HuH-7.5 (cell line): ENCODE results near the gene RCE1.

Experiments
- DNase-seq: peaks from one replicate; pipeline ENCODE4 v3.0.0; 2011; ENCODE audit warnings: low spot score

Gene RCE1

DNA sequence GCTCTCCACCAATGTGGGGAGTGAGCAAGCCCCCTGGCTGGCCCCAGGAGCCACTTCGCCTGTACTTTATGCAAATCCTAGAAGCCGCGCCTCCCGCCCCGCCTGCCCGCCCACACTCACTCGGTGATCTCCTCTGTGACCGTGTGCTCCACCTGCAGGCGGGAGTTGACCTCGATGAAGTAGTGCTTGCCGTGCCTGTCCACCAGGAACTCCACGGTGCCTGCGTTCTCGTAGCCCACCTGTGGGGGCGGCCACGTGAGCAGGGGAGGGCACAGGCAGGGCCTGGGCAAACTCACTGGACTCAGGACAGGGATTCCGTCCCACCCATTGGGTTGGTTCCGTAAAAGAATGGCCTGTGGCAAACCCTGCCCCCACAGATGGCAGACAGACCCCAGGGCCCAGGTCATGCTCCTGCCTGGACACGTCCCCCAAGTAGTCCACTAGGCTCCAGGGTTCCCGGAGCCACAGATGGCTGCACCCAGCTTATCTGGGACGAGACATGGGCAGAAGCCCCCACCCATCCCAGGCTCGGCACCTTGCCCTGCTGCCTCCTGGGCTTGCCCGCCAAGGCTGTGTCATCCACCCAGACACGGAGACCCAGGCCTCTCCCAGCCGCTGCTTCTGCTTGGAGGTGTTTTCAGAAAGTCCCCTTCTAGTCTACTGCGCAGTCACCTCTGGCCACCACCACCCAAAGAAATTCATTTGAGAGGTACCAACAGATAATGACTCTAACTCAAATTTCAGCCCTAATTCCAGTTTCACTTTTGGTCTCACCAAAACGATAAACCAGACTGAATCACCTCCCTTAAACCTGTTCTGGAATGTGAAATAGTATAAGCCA is 25.7 kb downstream of the RCE1 start:
- peak; percentile 100 for DNase-seq

DNA sequence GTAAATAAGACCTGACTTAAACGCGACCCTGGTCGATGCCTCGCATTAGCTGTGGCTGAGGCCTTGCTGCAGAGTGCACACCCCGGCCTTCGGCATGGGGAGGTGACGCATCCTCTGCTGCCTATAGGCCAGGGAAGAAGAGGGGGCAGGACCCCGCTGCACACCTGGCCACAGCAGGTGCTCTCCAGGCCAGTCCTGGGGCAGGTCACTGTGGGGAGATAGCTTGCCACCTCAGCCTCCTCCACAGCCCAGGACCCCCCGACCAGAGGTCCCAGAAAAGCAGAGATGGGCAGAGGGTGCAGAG is 26.3 kb downstream of the RCE1 start:
- no peak for DNase-seq

DNA sequence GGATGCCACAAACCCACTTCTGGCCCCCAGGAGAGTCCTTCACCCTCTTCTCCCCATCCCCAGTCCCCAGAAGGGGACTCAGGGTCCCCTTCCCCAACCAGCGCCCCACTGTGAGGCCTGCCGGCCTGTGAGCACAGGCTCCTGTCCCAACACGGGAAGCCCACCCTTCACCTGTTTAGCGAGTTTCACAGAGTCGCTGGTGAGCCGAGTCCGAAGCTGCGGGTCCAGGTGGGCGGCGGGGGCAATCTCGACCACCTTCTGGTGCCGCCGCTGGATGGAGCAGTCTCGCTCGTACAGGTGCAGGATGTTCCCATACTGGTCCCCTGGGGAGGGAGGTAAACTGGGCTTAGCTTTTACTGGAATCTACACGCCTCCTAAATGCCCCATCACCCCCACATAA is 26.9 kb downstream of the RCE1 start:
- DNase-seq, result no peak

DNA sequence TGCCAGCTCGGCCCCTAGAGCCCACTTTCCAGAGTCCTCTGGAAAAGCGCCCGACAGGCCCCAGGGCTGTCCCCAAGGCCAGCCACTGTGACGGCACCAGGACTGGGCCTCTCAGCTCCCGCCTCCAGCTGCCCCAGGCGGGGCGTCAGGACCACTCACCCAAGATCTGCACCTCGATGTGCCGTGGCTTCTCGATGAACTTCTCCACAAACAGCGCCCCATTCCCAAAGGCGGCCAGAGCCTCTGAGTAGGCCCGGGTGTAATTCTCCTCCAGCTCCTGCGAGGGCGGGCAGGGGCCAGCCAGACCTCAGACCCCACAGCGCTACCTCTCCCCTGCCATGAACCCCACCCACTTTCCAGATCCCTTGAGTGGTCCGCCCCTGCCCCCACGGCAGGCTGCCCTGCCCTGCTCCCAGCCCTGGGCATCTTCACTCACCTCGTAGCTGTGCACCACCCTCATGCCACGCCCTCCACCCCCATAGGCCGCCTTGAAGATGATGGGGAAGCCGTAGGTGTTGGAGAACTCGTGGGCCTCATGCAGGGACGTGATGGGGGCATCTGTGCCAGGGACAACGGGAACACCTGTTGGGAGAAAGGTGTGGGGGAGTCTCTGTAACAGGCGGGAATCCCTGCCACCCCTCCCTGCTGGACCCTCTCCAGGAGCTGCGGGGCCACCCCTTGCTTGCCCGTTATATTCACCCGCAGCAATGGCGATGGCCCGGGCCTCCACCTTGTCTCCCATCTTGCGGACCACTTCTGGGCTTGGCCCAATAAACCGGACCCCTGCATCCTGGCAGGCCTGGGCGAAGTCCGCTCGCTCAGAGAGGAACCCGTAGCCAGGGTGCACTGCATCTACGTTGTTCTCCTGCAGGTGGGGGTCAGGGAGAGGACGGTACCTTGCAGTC is 27.6 kb downstream of the RCE1 start:
- DNase-seq, result no peak

DNA sequence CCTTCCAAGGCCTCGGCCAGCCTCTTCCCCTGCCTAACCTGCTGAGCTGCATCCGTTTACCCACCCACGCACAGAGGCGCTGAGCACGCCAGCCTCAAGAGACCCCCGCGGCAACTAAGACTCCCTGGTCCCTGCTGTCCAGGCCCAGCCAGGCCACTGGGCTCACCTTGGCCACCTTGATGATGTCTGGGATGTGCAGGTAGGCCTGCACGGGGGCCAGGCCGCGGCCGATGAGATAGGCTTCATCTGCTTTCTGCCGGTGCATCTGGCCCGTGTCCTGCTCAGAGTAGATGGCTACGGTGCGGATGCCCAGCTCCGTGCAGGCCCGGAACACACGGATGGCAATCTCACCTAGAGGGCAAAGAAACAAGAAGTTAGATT is 28.3 kb downstream of the RCE1 start:
- DNase-seq, result no peak

DNA sequence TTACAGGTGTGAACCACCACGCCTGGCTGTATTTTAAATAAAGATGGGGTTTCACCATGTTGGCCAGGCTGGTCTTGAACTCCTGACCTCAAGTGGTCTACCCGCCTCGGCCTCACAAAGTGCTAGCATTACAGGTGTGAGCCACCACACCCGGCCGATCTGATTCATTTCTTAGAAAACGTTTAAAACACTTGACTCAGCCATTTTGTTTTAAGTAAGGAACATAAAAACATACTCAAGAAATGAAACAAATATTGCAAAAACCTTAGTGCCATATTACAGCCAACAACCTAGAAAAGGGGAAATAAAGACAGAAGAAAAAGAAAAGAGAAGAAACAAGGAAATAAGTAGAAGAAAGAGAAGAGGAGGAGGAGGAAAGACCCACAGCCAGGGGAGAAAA is 31.0 kb downstream of the RCE1 start:
- no peak for DNase-seq

DNA sequence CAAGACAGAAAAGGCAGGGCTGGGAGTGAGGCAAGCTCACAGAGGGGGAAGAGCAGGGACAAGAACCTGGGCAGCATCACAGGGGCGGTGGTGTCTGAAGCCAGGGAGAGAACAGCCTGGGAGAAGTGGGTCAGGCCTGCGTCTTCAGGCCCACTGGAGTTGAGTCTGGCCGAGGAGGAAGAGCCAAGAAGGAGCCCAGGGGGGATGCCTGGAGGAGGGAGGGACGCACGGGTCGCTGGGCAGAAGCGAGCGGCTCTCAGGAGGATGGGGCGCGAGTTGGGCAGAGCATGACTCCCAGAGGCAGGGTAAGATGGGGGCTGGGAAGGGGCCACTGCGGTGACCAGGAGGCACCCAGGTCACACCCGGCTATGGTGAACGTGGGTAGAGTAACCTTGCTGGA is 32.1 kb downstream of the RCE1 start:
- DNase-seq, result no peak

DNA sequence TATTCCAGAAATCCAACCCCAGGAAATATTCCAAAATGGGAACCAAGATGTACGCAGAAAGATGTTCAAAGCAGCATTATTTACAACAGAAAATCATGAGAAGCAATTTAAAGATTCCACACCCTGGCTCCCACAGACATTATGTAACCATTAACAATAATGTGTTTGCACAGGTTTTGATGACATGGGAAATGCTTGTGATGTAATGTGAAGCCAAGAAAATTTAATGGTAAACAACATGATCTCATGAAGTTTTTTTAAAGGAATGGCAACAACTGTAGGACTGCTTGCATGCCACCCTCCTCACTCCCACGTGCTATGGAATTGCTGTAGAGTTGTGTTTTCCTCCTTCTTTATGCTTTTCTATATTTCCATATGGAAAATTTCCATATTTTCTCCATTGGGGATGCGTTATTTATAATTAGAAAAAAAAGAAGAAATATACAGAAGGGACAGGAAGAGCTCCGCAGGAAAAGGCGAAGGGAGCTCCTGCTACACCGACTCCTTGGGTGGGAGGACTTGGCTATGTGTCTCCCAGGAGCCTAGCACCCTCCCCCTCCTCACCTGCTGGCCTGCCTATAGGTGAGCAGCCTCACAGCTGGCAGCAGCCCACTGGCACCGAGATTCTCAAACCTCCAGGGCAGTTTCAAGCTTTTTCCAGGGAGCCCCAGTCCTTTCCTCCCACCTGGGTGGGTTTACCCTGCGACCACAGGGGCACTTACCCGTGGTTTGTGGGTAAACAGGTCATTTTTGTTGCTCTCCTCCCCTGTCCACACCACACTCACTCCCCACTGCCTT is 34.5 kb downstream of the RCE1 start:
- no peak for DNase-seq

DNA sequence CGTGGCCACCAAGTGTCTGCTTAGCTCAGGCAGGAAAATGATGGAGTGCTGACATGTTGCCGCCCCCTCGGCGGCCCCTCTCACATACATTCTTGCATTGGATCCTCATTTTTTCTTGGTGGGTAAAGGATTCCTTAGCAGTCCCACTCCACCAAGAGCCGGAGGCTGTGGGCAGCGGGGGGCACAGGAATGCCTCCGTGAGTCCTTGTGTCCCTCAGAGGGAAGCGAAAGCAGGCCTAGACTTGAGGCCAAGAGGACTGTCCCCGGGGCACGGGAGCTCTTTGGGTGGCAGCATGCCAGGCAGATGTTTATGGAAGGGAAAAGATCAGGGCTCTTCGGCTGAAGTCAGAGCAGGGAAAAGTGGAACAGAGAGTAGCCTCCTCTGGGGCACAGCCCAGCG is 35.2 kb downstream of the RCE1 start:
- no peak for DNase-seq

DNA sequence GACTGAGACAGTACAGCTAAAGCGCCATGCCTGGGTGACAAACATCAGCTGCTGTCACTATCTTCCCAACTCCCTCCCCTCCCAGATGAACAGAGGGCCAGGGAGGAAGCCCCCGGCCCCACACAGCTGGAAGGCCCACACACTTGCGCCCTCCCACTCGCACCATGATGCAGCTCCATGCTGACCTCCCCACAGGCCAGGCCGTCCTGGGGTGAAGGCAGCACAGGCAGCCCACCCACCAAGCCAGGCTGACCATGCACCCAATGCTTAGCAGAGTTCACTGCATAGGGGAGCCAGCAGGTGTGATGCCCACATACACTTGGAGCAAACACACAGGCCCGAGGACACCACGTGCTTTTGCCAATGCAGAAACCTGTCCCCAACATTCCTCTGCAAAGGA is 35.8 kb downstream of the RCE1 start:
- DNase-seq, result no peak

DNA sequence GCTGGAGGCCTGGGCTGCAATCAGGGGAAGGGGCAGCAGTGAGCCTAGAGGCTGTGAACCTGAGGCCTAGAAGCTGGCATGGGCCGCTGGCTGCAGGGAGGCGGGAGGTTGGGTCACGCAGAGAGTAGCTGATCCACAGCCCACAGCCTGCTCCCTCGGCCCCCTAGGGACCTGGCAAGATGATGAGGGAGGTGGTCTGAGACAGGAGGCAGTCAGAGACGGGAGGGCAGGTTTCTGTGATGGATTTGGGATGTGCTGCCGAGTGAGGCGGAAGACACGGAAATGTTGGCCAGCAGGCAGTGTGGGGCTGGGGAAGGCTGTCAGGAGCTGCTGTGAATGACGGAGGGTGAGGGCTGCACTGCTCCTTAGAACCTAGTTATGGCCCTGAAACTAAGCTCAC is 36.3 kb downstream of the RCE1 start:
- DNase-seq, result no peak

DNA sequence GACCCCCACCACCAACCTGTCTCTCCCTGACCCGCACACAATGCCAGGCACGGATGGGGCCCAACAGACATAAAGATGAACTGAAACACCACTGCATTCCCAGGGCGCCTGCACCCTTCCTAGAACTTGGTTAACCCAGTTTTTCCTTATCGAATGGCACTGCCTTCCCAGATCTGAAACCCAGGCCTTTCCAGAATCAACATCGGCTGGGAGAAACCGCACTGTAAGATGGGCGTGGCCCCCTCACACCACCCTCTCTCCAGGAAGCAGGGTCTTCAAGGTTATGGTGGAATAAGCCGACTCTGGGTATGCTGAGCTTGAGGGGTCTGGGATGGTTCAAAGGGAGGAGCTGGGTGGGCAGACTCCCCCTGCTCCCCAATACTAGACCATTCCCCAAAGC is 36.8 kb downstream of the RCE1 start:
- DNase-seq, result no peak

DNA sequence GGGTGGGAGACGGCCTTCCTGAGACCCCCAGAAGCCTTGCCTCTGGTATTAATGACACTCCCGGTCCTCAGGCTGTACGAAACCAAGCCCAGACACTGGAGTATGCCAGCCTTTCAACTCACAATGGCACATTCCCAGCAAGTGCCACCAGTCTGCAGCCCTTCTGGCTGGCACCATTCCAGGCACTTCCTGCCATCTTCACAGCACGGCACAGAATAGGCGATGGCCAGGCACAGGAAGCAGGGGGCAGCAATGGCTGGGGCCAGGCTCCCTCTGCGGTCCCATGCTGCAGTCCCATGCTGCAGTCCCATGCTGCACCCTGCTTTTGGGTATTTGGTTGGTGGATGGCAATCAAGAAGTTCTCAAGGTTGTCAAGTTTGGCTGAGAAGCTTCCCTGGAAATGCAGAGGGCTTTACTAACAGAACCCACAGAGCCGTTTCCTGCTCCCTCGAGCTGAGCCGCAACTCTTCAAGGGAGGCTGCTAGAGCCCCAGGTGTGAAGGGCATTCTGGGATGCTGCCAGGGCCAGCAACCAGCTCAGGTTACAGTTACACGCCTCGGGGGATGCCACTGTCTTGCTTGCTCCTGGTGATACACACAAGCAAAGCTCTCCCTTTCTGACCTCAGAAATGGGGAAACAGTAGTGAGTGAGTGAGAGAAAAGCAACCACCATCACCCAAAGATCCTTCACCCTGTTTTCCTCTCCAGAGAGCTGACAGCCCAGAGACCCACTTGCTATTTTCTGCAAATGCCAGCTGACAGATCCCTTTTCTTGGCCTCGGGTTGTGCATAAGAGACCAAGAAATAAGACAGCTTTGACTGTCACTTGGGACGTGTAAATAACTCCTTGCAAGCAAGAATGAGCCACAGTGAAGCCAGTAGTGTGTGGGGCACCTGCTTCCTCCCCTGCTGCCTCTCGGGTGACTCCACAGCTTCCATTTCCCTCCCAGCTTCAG is 37.5 kb downstream of the RCE1 start:
- no peak for DNase-seq

DNA sequence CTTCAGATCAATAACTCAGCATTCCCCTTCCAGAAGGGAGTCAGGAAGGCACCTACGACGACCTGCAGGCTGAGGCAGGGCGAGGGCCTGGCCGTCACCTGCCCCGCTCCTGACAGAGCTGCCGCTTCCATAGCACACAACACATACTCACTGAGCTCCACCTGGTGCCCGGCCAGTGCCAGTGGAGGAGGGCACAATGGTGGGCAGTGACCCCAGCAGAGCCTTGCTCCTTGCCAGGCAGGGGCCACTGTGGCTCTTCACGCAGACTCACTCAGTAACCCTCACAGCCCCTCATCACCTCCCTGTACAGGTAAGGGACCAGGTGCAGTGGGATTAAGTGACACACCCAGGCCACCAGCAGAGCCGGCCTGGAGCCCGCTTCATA is 38.2 kb downstream of the RCE1 start:
- no peak for DNase-seq

DNA sequence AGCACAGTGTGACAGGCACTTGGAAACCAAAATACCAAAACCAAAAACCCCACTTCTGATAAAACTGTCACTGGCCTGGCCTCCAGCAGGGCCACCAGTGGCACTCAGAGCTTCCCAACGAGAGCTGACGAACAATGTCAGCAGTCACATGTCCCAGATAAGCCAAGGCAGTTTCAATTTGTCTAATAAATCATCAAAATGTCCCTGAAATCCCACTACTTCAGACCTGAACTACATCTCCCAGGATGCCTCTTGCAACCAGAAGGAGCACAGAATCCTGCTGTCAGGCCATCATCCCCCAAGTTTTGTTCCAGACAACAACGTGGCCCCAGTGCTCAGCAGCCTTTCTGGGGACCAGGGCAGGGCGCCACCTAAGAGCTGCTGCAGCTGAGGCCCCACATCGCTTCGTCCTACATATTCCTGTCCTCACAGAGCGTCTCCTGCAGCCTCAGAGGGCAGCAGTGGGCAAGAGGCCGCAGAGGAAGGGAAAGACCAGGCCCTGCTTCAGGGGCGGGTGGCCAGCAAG is 38.7 kb downstream of the RCE1 start:
- DNase-seq, result no peak

DNA sequence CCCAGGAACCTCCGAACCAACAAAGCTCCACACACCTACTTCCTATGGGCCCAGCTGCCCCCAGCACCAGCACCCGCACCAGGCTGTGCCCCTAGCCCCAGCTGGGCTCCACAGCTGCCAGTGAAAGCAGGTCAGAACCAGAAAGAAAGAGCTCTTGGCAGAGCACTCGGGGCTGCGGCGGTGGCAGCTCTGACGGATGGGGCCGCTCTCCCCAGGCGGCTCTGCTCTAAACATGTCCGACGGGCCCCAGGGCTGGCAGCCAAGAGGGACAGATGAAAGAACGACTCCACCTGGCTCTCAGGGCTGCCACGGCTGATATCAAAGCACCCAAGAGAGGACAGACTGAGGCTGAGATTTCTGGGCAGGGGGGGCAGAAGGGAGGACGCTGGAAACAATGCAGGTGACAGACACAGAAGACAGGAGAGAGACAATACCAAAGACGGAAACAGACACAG is 39.3 kb downstream of the RCE1 start:
- no peak for DNase-seq

DNA sequence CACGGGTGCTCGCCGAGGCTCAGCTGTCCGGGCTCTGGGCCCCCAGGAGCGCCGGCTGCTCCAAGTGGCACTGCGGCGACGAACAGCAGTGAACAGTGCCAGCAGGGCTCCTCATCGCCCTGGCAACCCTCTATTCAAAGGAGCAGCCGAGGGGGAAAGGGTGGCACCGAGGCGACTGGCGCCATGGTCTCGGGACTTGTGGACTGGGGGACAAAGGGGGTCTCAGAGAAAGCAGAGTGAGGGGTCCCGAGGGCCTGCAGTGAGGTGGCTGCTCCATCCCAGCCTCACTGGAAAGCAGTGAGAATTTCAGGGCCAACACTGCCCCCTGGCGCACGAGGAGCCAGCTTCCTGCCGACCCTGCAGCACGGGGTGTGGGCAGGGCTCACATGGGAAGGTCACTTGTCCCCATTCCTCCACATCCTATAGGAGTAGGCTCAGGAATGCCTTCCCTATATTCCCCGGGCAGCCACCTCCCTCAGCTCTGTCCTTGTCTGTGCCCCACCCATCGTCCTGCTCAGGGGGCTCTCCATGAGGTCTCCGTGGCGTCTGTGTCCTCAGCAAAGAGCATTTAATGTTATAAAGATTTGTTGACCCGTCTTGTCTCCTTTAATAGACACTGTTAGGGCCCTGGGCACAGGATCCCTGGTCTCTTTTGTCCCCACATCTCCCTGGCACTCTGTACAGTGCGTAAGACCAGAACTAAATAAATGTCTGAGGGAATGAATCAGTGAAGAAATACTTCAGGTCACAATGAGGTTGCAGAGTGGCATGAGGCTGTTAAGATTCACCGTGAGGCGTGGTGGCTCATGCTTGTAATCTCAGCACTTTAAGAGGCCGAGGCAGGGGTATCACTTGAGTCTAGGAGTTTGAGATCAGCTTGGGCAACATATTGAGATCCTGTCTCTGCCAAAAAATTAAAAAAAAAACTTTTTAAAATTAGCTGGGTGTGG is 40.0 kb downstream of the RCE1 start:
- no peak for DNase-seq

DNA sequence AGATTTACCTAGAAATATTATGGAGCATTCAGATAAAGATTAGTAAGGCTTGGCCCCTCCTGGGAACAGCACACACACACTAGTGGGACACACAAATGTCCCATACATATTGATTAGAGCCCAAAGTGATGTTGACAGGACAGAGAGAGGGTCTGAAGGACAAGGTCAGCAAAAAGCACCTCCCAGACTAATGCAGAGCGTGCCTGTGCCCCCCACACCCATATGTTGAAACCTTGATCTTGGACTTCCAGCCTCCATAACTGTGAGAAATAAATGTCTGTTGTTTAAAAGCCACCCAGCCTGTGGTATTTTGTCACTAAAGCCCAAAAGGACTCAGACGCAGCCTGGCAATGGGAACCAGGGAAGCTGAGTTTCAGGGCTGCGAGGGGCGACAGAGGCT is 41.2 kb downstream of the RCE1 start:
- no peak for DNase-seq

DNA sequence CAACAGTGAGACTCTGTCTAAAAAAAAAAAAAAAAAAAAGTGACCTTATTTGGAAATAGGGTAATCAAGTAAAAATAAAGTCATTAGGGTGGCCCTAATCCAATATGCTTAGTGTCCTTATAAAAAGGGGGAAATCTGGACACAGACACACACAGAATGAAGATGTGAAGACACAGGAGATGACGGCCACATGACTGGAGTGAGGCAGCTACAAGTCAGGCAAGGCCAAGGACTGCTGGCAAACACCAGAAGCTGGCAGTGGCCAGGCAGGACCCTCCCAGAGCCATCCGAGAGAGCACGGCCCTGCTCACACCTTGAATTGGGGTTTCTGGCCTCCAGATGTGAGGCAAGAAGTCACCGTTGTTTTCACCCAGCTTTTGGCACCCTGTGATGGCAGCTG is 42.2 kb downstream of the RCE1 start:
- no peak for DNase-seq

DNA sequence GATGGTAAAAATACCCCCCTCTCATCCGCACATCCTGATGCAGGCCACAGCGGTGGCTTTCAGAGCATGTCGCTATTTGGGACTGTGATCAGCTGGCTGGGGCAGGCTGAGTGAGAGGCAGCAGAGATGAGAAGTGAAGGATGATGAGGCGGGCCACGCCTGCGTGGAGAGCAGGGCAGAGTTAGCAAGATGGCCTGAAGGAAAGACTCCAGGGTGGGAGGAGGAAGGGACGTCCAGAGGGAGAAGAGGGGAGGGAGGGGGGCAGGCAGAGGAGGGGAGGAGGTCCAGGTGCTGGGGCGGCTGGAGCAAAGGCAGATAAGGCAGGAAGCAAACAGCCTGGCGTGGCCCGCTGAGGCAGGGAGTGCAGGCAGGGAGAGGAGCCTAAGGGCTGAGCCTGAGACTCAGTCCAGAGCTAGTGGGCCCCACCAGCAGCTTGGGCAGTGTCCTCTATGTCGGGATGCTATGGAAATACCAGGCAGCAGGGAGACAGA is 42.8 kb downstream of the RCE1 start:
- DNase-seq, result no peak
